ENCODE data around the gene NEAT1. TPM values are rescaled to one million over a fixed set of nuclear protein-coding genes. Genes with fewer than 3 reads are reported as not detected.

Gene NEAT1
- total and polyA plus RNA-seq, 9 of the 15 experiments (the other 6 are each of a cell fraction or from before 2014, with no cell fraction given) = 20.1 to 389 (median 62.8) TPM

DNA sequence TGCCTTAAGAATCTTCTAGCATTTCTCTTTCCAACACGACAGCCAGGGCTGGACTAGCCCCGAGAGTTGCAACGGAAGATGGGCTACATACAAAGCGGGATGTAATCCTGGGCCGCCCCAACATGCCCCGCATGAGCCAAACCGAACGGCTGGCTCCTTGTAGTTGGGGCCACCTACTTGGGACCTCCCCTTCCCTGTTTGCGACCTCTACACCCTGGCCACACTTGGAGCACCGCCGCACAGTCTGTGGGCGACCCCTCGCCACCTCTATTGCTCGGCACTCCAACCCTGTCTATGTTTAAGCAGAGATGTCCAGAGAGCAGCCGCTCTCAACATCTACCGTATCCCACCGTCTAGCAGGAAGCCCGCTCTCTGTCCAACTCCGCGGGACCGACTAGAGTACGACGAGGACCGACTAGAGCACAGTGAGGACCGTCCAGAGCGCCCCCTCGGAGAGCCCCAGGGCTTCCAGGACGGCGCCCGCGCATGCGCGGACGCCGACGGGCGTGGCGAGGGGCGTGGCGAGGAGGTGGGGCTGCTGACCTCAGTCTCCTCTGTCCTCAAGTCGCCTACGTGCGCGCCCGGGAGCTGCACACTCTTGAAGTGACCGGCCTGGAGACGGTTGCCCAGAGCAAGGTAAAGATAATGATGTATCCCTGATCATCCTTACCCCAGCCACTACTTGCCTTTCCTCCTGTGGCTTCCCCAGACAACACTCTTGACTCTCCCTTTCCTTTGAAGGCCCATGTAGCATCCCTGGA lies 32.3 kb downstream of the NEAT1 start (continued):
- no peak for TF ChIP-seq ZNF395 (CRISPR knock-in tag; IDR thresholded peaks at IDR 0.05)
- peak; percentile 47; the same call in 1 of the 2 replicates for TF ChIP-seq EGR1 (conservative IDR thresholded peaks at IDR 0.05)
- no peak for TF ChIP-seq ZSCAN32 (CRISPR knock-in tag; IDR thresholded peaks at IDR 0.05)
- TF ChIP-seq ZNF121 (CRISPR knock-in tag; conservative IDR thresholded peaks at IDR 0.05) = no peak
- TF ChIP-seq, protein P1, sequence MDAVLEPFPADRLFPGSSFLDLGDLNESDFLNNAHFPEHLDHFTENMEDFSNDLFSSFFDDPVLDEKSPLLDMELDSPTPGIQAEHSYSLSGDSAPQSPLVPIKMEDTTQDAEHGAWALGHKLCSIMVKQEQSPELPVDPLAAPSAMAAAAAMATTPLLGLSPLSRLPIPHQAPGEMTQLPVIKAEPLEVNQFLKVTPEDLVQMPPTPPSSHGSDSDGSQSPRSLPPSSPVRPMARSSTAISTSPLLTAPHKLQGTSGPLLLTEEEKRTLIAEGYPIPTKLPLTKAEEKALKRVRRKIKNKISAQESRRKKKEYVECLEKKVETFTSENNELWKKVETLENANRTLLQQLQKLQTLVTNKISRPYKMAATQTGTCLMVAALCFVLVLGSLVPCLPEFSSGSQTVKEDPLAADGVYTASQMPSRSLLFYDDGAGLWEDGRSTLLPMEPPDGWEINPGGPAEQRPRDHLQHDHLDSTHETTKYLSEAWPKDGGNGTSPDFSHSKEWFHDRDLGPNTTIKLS (IDR thresholded peaks at IDR 0.05; ENCODE audit: borderline replicate concordance, low read depth) = peak; percentile 63; the same call in 1 of the 2 replicates
- TF ChIP-seq E2F5 (CRISPR knock-in tag; IDR thresholded peaks at IDR 0.05) = no peak
- TF ChIP-seq RAD51 (IDR thresholded peaks at IDR 0.05; ENCODE audit: borderline replicate concordance, low read depth) = no peak
- TF ChIP-seq, protein P2, sequence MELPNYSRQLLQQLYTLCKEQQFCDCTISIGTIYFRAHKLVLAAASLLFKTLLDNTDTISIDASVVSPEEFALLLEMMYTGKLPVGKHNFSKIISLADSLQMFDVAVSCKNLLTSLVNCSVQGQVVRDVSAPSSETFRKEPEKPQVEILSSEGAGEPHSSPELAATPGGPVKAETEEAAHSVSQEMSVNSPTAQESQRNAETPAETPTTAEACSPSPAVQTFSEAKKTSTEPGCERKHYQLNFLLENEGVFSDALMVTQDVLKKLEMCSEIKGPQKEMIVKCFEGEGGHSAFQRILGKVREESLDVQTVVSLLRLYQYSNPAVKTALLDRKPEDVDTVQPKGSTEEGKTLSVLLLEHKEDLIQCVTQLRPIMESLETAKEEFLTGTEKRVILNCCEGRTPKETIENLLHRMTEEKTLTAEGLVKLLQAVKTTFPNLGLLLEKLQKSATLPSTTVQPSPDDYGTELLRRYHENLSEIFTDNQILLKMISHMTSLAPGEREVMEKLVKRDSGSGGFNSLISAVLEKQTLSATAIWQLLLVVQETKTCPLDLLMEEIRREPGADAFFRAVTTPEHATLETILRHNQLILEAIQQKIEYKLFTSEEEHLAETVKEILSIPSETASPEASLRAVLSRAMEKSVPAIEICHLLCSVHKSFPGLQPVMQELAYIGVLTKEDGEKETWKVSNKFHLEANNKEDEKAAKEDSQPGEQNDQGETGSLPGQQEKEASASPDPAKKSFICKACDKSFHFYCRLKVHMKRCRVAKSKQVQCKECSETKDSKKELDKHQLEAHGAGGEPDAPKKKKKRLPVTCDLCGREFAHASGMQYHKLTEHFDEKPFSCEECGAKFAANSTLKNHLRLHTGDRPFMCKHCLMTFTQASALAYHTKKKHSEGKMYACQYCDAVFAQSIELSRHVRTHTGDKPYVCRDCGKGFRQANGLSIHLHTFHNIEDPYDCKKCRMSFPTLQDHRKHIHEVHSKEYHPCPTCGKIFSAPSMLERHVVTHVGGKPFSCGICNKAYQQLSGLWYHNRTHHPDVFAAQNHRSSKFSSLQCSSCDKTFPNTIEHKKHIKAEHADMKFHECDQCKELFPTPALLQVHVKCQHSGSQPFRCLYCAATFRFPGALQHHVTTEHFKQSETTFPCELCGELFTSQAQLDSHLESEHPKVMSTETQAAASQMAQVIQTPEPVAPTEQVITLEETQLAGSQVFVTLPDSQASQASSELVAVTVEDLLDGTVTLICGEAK (IDR thresholded peaks at IDR 0.05) = peak; percentile 28; the same call in 1 of the 2 replicates
- TF ChIP-seq, protein P2 (CRISPR knock-in tag; IDR thresholded peaks at IDR 0.05) = no peak
- TF ChIP-seq ERF (CRISPR knock-in tag; IDR thresholded peaks at IDR 0.05) = no peak
- TF ChIP-seq BRF2 (IDR thresholded peaks at IDR 0.05; ENCODE audit: borderline replicate concordance, insufficient read depth, insufficient read length) = no peak

All from K562 (cell line).